ENCODE measurements around the gene ATF2. TPM values are rescaled to one million over a fixed set of nuclear protein-coding genes. Genes with fewer than 3 reads are reported as not detected.

Gene ATF2
- total and polyA plus RNA-seq, 9 of the 15 experiments (the other 6 are each of a cell fraction or from before 2014, with no cell fraction given): 24.2 to 111 (median 45.9) TPM

DNA sequence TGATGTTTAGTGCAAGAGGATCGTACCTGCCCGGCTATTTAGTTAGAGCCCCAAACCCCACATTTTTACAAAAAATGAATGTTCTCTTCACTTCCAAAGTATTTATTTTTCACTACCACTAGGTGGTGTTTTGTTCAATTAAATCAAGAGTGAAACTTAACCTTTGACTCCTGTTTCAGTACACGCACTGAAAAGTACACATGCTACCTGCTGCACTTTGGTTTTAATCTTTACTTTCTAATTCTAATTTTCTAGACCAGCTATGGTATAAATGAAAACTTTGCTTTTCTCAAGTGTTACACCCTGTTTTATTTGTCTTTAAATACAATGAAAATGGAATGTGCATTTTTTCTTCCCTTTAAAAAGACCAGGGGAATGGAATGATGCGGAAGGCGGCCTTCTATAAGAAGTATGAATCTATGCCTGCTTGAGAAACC, 131.4 kb downstream of the ATF2 start (continued):
- TF ChIP-seq ZNF408 (CRISPR knock-in tag; IDR thresholded peaks at IDR 0.05; ENCODE audit: low read depth) (no peak), PRPF4 (IDR thresholded peaks at IDR 0.05; ENCODE audit: insufficient read depth, low read depth, low read length, poor library complexity, severe bottlenecking) (no peak), SIX5 (IDR thresholded peaks at IDR 0.05; ENCODE audit: borderline replicate concordance in 1 of 2, insufficient read depth in 1 of 2, low read depth in 1 of 2, low read length in 2 of 2) (no peak), CHD2 (IDR thresholded peaks at IDR 0.05; ENCODE audit: low read depth, low read length) (no peak), HDAC8 (tag; IDR thresholded peaks at IDR 0.05) (no peak), ZNF707 (CRISPR knock-in tag; conservative IDR thresholded peaks at IDR 0.05) (no peak), ELF2 (CRISPR knock-in tag; IDR thresholded peaks at IDR 0.05) (no peak), RHOXF2B (CRISPR knock-in tag; conservative IDR thresholded peaks at IDR 0.05) (no peak), HNRNPUL1 (IDR thresholded peaks at IDR 0.05; ENCODE audit: low read length) (no peak), CREBBP (IDR thresholded peaks at IDR 0.05; ENCODE audit: low read depth, low read length) (no peak), ATF4 (CRISPR knock-in tag; IDR thresholded peaks at IDR 0.05) (no peak), SIN3A (IDR thresholded peaks at IDR 0.05; ENCODE audit: borderline replicate concordance in 2 of 2, control insufficient read depth in 1 of 2, low read depth in 2 of 2, low read length in 2 of 2) (no peak), ZNF445 (CRISPR knock-in tag; IDR thresholded peaks at IDR 0.05; ENCODE audit: low read depth) (no peak), HDAC2 (IDR thresholded peaks at IDR 0.05) (no peak), CXXC5 (CRISPR knock-in tag; IDR thresholded peaks at IDR 0.05) (peak; percentile 50), CBX8 (IDR thresholded peaks at IDR 0.05; ENCODE audit: borderline replicate concordance, extremely low read depth, low read depth, low read length, poor library complexity, severe bottlenecking) (no peak), MCM2 (IDR thresholded peaks at IDR 0.05; ENCODE audit: low read depth) (no peak), SMARCC2 (IDR thresholded peaks at IDR 0.05; ENCODE audit: low read depth) (no peak), RBM39 (optimal IDR thresholded peaks at IDR 0.05; ENCODE audit: low read depth, low read length) (no peak), POLR2A (conservative IDR thresholded peaks at IDR 0.05) (no peak), ZNF830 (CRISPR knock-in tag; IDR thresholded peaks at IDR 0.05) (no peak), ATF2 (CRISPR knock-in tag; IDR thresholded peaks at IDR 0.05) (no peak), RNF2 (IDR thresholded peaks at IDR 0.05) (no peak), ZNF143 (CRISPR knock-in tag; IDR thresholded peaks at IDR 0.05) (no peak), E2F4 (CRISPR knock-in tag; IDR thresholded peaks at IDR 0.05; ENCODE audit: low read depth) (no peak), GATA2 (CRISPR knock-in tag; IDR thresholded peaks at IDR 0.05) (no peak), ZNF324 (CRISPR knock-in tag; IDR thresholded peaks at IDR 0.05) (no peak)
- TF ChIP-seq, protein P1, sequence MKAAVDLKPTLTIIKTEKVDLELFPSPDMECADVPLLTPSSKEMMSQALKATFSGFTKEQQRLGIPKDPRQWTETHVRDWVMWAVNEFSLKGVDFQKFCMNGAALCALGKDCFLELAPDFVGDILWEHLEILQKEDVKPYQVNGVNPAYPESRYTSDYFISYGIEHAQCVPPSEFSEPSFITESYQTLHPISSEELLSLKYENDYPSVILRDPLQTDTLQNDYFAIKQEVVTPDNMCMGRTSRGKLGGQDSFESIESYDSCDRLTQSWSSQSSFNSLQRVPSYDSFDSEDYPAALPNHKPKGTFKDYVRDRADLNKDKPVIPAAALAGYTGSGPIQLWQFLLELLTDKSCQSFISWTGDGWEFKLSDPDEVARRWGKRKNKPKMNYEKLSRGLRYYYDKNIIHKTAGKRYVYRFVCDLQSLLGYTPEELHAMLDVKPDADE (conservative IDR thresholded peaks at IDR 0.05; ENCODE audit: control insufficient read depth, low read depth, low read length): no peak
